ENCODE measurements around the gene TMTC2.

DNA sequence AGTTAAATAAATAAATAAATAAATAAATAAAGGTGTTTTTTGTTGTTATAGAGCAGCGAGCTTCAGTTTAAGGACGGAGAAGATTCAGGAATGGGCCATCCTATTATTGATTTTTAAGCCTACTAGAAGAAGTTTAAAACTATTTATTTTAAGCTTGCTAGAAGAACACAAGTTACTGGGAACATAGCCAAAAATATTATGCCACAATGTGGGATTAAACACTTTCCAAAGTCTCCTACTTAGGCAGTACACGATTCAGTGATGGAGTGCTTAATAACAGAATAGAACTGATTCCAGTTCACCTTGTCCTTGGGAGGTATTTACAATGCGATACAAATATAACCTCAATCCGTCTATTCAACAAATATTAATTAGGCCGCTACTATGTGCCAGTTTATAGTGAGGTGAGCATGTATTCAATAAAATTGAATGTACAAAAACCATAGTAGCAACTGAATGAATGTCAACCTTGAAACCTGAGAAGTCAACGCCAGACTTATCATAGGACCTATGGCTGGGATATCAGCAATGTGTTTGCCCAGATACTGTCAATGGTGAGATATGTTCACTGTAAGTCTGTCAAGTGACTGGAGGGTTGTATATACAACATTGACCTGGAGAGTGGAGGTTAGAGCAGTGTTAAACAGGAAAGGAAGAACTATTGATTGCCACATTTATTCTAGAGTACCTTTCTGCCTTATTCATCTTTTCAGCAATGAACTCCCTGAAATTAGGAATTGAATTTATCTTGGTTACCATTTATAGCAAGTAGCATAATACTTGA, 486.4 kb downstream of the TMTC2 start:
- TF ChIP-seq ZBTB7A (tag by site-specific recombination; IDR thresholded peaks at IDR 0.05; ENCODE audit: low read depth) (no peak), ZNF138 (tag by site-specific recombination; IDR thresholded peaks at IDR 0.05; ENCODE audit: borderline replicate concordance) (no peak)
- TF ChIP-seq, protein P1, sequence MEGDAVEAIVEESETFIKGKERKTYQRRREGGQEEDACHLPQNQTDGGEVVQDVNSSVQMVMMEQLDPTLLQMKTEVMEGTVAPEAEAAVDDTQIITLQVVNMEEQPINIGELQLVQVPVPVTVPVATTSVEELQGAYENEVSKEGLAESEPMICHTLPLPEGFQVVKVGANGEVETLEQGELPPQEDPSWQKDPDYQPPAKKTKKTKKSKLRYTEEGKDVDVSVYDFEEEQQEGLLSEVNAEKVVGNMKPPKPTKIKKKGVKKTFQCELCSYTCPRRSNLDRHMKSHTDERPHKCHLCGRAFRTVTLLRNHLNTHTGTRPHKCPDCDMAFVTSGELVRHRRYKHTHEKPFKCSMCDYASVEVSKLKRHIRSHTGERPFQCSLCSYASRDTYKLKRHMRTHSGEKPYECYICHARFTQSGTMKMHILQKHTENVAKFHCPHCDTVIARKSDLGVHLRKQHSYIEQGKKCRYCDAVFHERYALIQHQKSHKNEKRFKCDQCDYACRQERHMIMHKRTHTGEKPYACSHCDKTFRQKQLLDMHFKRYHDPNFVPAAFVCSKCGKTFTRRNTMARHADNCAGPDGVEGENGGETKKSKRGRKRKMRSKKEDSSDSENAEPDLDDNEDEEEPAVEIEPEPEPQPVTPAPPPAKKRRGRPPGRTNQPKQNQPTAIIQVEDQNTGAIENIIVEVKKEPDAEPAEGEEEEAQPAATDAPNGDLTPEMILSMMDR (tag by site-specific recombination; IDR thresholded peaks at IDR 0.05), result no peak
- TF ChIP-seq, protein P2, sequence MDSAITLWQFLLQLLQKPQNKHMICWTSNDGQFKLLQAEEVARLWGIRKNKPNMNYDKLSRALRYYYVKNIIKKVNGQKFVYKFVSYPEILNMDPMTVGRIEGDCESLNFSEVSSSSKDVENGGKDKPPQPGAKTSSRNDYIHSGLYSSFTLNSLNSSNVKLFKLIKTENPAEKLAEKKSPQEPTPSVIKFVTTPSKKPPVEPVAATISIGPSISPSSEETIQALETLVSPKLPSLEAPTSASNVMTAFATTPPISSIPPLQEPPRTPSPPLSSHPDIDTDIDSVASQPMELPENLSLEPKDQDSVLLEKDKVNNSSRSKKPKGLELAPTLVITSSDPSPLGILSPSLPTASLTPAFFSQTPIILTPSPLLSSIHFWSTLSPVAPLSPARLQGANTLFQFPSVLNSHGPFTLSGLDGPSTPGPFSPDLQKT (IDR thresholded peaks at IDR 0.05; ENCODE audit: borderline replicate concordance, low read depth, low read length), result no peak
- TF ChIP-seq, protein P3, sequence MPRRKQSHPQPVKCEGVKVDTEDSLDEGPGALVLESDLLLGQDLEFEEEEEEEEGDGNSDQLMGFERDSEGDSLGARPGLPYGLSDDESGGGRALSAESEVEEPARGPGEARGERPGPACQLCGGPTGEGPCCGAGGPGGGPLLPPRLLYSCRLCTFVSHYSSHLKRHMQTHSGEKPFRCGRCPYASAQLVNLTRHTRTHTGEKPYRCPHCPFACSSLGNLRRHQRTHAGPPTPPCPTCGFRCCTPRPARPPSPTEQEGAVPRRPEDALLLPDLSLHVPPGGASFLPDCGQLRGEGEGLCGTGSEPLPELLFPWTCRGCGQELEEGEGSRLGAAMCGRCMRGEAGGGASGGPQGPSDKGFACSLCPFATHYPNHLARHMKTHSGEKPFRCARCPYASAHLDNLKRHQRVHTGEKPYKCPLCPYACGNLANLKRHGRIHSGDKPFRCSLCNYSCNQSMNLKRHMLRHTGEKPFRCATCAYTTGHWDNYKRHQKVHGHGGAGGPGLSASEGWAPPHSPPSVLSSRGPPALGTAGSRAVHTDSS (tag by site-specific recombination; IDR thresholded peaks at IDR 0.05), result no peak
- TF ChIP-seq, protein P4, sequence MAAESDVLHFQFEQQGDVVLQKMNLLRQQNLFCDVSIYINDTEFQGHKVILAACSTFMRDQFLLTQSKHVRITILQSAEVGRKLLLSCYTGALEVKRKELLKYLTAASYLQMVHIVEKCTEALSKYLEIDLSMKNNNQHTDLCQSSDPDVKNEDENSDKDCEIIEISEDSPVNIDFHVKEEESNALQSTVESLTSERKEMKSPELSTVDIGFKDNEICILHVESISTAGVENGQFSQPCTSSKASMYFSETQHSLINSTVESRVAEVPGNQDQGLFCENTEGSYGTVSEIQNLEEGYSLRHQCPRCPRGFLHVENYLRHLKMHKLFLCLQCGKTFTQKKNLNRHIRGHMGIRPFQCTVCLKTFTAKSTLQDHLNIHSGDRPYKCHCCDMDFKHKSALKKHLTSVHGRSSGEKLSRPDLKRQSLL (tag by site-specific recombination; IDR thresholded peaks at IDR 0.05), result no peak
